ENCODE data around the gene UMAD1.

- TF ChIP-seq CTCF (IDR thresholded peaks at IDR 0.05) (no peak), ZFX (IDR thresholded peaks at IDR 0.05; ENCODE audit: borderline replicate concordance) (no peak)
Measured at GRCh38 chr7:7857143-7857583, 216.6 kb downstream of the UMAD1 start.

Data from 22Rv1 (cell line).